ENCODE results near the gene CNDP2.
"Not testable (repeated sequence)": the region's sequence is repeated elsewhere in the genome, so short reads cannot be mapped to it uniquely, and the experiment has no call there.

The CNDP2 gene

DNA sequence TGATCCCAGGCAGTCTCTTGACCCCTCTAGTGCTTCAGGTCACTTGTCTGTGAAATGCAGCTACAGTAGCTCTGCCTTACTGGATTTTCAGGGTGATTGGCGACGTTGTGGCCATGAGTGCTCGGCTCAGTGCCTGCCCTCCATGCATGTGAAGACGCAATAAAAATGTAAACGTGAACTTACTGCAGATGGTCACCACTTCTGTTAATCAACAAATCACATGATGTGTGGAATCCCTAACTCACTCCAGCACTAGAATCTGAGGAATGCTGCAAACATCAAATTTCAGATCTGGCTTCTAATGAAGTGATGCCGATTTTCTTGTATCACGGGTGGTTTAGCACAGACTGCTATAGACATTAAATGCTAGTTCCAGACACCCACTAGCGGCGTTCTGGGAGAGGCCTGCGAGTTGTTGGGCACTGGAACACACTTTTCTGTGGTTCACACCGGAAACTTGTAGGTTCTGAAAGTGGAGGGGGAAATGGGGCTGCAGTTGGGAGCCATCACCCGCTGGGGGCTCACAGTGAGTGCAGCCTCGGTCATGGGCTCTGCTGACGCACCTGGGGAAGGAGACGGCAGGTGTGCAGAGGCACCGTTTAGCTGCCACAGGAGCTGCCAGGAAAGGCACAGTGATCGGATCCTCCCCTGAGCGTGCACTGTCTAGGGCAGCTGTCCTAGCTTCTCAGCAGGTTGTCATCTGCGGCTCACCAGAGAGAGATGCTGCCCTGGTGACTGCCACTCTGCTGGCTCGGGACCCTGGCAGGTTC is 44.7 kb downstream of the CNDP2 start:
- no peak for DNase-seq

DNA sequence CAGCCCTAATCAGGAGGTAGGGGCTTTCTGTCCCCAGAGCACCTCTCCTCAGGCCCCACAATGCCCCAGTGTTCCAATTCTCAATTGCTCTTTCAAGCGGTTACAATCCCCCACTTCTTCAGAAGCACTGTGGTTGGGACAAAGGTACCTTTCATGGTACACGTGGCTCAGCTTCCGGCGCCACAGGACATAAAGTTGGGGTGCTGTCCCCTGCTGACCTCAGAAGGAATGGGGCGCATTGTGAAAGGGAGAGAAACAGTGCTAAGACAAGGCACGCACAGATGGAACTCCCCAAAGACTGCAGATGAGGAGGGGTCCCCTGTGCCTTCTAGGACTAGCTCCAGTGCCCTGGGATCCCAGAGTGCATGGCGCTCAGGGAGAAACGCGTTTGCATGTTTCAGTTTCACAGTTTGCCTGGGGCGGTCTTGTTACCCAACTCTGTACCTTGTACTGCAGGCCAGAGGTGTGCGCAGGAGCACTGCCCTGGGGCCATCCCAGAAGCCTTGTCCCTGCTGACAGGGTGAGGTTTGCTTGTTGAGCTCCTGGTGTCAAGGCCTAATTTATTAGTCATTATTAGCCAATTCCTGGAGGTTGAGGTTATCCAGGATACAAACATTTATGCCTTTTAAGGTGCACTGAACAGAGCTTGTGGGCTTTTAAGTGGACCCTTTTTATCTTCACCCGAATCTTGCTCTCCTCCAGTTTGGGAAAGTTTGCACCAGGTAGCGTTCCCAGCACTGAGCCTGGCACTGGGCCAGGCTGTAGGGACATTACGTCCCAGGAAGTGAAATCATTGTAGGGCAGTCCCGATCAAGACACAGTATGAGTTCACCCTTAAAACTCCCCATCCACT is 45.8 kb downstream of the CNDP2 start:
- no peak for DNase-seq

- DNase-seq = no peak
Measured at GRCh38 chr18:74544898-74545297, 48.7 kb downstream of the CNDP2 start.

- DNase-seq = no peak
Measured at GRCh38 chr18:74546007-74546406, 49.8 kb downstream of the CNDP2 start.

DNA sequence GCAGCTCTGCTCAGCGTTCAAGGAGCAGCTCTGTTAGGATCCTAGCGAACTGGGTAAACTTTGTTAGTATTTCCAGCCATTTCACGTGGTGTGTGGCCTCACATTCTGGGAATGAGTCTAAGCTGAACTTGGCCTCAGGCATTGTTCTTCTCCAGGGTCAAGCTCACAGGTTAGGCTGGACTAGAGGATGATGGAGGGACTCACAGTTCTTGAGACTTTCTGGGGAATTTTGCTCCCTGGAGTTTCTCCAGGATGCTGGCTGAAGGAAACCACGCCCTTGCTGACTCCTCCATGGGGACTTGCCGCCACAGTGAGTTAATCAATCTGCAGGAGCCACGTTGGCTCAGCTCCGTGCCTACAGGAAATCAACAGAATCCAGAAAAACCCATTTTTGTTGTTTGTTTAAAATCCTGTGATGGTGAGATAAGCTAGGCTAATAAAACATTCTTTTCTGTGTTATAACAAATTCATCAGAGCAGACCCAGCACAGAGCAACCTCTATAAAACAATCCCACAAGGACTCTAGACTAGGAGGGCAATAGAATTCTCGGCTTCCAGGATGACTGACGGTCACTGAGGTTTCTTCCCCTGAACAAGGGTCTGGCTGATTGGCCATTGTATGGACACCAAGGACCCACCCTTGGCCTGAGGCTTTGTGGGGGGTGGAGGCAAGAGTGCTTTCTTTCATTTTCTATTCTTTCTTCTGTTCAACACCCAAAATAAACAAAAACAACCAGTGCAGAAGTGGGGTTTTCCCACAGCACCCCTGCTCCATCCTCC is 50.8 kb downstream of the CNDP2 start:
- DNase-seq = no peak

- DNase-seq = no peak
Measured at GRCh38 chr18:74547860-74548259, 51.7 kb downstream of the CNDP2 start.

DNA sequence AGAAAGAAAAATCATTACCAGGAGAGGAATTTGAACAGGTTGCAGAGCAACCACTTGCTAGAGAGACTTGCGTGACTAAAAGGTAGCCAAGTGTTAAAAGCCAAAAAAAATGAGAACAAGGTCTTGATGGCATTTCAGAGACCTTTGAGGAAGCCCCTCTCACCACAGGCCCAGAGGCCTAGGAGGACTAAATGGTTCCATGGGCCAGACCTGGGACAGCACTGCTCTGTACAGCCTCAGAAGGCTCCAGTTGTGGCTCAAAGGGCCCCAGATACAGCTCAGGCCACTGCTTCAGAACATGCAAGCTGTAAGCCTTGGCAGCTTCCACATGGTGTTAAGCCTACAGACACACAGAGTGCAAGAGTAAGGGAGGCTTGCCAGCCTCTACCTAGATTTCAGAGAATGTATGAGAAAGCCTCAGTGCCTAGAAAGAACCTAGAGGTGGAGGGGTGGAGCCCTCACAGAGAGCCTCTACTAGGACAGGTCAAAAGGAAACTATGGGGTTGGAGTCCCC is 53.5 kb downstream of the CNDP2 start:
- DNase-seq = no peak

DNA sequence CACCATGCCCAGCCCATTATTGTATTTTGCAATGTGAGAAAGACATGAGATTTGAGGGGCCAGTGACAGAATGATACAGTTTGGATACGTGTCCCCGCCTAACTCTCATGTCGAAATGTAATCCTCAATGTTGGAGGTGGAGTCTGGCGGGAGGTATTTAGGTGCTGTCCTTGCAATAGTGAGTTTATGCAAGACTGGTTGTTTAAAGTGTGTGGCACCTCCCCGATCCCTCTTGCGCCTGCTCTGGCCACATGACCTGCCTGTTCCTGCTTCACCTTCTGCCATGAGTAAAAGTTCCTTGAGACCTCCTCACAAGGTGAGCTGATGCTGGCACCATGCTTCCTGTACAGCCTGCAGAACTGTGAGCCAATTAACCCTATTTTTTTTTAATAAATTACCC is 54.7 kb downstream of the CNDP2 start:
- DNase-seq = no peak

GRCh38 chr18:74551452-74551851 is 55.3 kb downstream of the CNDP2 start:
- DNase-seq = no peak

GRCh38 chr18:74551936-74552555 is 55.9 kb downstream of the CNDP2 start:
- DNase-seq = peak; percentile 83 to 84

DNA sequence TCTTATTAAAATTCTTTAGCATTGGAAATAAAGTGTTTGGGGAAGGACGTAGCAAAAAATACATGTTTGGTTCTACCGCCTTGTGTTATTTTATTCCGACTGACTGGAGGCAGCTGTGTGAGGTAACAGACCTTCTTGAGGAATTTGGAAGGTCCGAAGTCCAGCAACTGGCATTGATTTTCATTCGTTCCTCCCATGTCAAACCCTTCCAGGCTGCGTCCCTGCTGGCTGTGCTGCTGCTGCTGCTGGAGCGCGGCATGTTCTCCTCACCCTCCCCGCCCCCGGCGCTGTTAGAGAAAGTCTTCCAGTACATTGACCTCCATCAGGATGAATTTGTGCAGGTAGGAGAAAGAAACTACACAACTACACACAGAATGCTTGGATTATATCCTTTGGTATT is 60.0 kb downstream of the CNDP2 start:
- DNase-seq = no peak

GRCh38 chr18:74558096-74558495 is 61.9 kb downstream of the CNDP2 start:
- DNase-seq = no peak

DNA sequence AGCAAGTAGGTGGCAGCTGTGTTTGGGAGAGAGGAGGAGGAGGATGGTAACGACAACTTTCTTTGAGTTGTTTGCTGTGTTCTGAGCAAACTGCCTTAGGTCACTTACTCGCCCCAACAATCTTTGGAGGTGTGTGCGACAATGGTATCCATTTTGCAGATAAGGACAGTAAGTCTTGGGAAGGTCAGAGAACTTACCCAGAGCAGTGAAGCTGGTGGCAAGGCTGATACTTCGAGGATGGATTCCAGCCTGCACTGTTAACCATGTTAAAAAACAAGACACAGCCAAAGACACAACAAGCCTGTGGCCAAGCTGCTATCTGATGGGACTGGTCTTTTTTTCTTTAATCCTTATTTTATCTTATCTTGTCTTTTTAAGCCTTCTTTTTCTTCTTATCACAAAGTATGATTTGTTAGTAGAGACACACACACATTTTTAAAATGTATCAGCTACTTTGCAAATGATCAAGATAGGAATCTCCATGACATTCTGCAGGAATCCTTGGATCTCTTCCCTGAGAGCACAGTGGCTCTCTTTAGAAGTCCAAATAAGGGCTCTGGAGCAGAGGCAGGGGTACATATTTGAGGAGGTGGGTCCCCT is 66.1 kb downstream of the CNDP2 start:
- DNase-seq = no peak

GRCh38 chr18:74562775-74563174 is 66.6 kb downstream of the CNDP2 start:
- DNase-seq = no peak

DNA sequence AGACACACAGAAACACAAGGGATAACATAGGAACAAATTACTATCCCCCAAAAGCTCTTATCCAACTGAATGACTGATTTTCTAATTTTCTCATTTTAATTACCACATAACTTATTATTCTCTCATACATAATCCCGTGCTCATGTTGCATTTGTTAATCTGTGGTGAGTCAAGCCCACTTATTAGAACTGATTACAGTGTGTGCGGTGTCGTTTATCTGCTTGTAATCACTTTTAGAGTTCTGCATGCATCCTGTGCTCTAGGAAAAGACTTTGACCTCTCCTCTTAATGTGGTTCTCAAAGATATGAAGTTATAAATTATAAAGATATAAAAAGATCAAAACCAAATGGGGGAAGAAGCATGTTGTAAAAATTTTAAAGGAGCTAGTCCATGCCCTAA is 67.8 kb downstream of the CNDP2 start:
- no peak for DNase-seq

- DNase-seq = not testable (repeated sequence)
Measured at GRCh38 chr18:74565164-74565563, 69.0 kb downstream of the CNDP2 start.

DNA sequence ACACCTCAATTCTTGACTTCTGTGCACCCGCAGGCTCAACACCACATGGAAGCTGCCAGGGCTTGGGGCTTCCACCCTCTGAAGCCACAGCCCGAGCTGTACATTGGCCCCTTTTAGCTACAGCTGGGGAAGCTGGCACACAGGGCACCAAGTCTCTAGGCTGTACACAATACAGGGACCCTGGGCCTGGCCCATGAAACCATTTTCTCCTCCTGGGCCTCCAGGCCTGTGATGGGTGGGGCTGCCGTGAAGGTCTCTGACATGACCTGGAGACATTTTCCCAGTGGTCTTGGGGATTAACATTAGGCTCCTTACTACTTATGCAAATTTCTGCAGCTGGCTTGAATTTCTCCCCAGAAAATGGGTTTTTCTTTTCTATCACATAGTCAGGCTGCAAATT is 69.8 kb downstream of the CNDP2 start:
- DNase-seq = not testable (repeated sequence)

DNA sequence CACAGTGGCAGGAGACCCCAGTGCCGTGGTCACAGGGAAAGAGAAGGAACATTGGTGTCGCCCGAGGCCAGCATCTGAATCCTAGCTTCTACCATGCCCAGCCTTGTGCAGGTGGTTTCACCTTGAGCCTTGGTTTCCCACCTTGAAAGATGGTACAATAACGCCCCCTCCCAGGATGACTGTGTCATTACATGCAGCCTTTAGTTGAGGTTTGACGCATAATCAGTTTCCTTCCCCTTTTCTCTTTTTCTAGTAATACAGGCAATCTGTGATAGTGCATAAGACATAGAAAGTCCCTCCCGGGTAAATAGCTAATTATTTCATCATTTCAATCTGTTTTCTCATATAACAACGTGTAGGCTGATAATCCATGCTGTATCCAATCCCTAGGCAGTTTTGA is 71.7 kb downstream of the CNDP2 start:
- no peak for DNase-seq

DNA sequence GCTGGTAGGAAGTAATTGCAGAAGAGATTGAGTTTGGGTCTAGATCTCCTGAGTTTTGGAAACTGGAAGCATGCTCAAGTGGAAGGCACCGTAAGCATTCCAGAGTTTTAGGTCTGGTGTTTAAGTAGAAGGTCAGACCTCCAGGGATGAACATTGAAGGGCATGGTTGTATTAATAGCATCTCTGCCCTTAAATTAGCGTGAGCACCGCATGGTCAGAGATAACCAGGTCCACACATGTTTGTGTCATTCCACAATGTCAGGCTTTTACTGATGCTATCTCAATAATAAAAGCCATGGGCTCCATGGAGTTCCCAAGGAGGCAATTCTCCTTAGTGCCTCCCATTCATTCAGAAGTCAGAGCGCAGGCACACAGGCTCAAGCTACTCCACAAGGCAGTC is 73.2 kb downstream of the CNDP2 start:
- no peak for DNase-seq

DNA sequence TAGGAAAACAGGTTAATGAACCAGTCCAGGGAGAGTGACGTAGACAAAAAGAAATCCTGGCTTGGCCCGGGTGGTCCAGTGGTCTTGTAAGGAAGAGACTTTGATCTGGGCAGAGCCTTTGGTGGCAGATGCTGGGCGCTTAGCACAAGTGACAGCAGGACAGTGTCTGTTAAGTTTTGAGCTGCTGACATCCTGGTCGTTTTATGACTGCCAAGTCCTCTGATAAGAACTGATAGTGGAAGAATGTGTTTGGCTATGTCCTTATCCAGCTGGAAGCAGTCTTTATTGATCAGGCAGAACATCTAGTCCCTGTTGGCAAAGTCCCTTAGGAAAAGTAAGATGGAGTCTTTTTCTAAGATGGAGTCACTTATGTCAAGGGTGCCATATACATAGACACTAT is 74.1 kb downstream of the CNDP2 start:
- DNase-seq = no peak

DNA sequence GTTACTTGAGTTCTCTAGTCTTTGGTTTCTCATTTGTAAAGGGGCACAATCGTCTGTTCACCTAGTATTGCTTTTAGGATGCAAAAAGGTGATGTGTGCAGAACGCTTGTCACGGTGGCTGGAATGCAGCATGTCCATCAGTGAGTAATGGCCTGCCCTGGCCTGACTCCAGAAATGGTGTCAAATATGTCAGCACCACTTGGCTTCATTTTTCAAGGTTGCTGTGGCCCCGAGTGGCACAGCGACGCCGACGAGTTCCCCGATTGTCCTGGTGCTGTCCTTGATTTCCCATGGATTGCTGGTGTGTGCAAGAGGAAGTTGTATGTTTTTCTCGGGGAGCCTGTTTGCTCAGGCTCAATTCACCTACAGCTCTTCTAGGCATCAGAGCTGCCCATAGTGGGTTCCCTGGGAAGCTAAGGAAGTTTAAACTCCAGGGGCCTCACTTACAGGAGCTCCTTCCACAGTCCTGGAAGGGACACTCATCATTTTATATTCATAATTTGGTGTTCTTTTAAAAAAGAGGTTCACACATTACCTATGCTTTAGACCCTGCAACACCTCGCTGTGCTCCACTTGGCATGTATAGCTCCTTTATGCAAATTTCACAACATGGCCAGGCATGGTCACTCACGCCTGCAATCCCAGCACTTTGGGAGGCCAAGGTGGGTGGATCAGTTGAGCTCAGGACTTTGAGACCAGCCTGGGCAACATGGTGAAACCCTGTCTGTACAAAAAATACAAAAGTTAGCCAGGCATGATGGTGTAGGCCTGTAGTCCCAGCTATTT is 75.9 kb downstream of the CNDP2 start:
- DNase-seq = no peak

- no peak for DNase-seq
Measured at GRCh38 chr18:74573053-74573452, 76.9 kb downstream of the CNDP2 start.

All from stimulated activated CD4-positive, alpha-beta T cell treated with anti-CD3 and anti-CD28 coated beads, Interleukin-2, amount 100 ng/mL, for 24 hours (primary cell).